Brain microvascular endothelial cell (primary cell): ENCODE results near the gene LMBR1.
"Not testable (repeated sequence)": the region's sequence is repeated elsewhere in the genome, so short reads cannot be mapped to it uniquely, and the experiment has no call there.

Experiments used
- DNase-seq: peaks from one replicate; pipeline ENCODE4 v3.0.0-alpha.2; 2020
- H3K27ac ChIP-seq: fragments of 250-450 bp; sonication (Bioruptor Pico); 2 replicates; pipeline ENCODE4 v1.5.1; 2020; ENCODE audit warnings: mild to moderate bottlenecking, moderate library complexity
- H3K27me3 ChIP-seq: fragments of 250-450 bp; sonication (Bioruptor Pico); replicated peaks from 2 replicates; pipeline ENCODE4 v1.5.1; 2020; ENCODE audit warnings: mild to moderate bottlenecking
- H3K36me3 ChIP-seq: fragments of 250-450 bp; sonication (Bioruptor Pico); replicated peaks from 2 replicates; pipeline ENCODE4 v1.5.1; 2020; ENCODE audit warnings: mild to moderate bottlenecking
- H3K4me3 ChIP-seq: 2 replicates; pipeline ENCODE4 v1.5.1; 2011; ENCODE audit warnings: low read depth, mild to moderate bottlenecking, control low read depth, low read length, moderate library complexity
- in situ Hi-C: cut with HindIII; loops from 2 replicates; pipeline ENCODE4 v1.10.0; 2017; ENCODE audit warnings: low sequenced_read_pairs, low pct_ligation_motif_present
- TF ChIP-seq, protein P1 (sequence below): IDR thresholded peaks from 2 replicates; pipeline ENCODE4 v1.5.1; 2011; ENCODE audit warnings: low read depth, mild to moderate bottlenecking, moderate library complexity, low read length, control low read depth, inconsistent platforms; ENCODE audit errors: missing control alignments

Gene LMBR1

GRCh38 chr7:156875766-156876165 is 17.2 kb downstream of the LMBR1 start:
- H3K36me3 ChIP-seq: no peaks in the 10 kb centered on the region
- no peak overlapping the region for H3K4me3 ChIP-seq
- no peak for DNase-seq
- no peak overlapping the region for H3K27ac ChIP-seq
- TF ChIP-seq, protein P1, sequence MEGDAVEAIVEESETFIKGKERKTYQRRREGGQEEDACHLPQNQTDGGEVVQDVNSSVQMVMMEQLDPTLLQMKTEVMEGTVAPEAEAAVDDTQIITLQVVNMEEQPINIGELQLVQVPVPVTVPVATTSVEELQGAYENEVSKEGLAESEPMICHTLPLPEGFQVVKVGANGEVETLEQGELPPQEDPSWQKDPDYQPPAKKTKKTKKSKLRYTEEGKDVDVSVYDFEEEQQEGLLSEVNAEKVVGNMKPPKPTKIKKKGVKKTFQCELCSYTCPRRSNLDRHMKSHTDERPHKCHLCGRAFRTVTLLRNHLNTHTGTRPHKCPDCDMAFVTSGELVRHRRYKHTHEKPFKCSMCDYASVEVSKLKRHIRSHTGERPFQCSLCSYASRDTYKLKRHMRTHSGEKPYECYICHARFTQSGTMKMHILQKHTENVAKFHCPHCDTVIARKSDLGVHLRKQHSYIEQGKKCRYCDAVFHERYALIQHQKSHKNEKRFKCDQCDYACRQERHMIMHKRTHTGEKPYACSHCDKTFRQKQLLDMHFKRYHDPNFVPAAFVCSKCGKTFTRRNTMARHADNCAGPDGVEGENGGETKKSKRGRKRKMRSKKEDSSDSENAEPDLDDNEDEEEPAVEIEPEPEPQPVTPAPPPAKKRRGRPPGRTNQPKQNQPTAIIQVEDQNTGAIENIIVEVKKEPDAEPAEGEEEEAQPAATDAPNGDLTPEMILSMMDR: no peak
- in situ Hi-C loops: no loop called here
- no peaks in the 10 kb centered on the region for H3K27me3 ChIP-seq

GRCh38 chr7:156868363-156868762 is 24.6 kb downstream of the LMBR1 start:
- DNase-seq, in situ Hi-C loops: not testable (repeated sequence)

DNA sequence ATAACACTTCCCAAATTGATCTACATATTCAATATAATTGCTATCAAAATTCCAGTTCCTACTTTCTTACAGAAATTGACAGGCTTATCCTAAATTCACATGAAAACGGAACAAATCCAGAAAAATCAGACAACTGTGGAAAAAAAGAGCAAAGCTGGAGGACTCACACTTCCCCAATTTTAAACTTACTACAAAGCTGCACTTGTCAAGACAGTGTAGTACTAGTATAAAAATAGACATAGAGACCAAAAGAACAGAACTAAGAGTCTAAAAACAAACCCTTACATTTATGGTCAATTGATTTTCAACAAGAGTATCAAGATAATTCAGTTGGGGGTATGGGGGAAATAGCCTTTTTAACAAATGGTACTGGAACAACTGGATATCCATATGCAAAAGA is 27.5 kb downstream of the LMBR1 start:
- in situ Hi-C loops: no loop called here
- Histone ChIP-seq H3K27me3 (no peaks in the 10 kb centered on the region), H3K4me3 (no peak overlapping the region), H3K27ac (no peak overlapping the region), H3K36me3 (no peaks in the 10 kb centered on the region)
- DNase-seq: no peak
- TF ChIP-seq, protein P1: no peak

More at GRCh38 chr7:156868363-156868762, 24.6 kb downstream of the LMBR1 start:
- H3K27ac ChIP-seq, H3K4me3 ChIP-seq, H3K36me3 ChIP-seq, H3K27me3 ChIP-seq: not testable (repeated sequence)

DNA sequence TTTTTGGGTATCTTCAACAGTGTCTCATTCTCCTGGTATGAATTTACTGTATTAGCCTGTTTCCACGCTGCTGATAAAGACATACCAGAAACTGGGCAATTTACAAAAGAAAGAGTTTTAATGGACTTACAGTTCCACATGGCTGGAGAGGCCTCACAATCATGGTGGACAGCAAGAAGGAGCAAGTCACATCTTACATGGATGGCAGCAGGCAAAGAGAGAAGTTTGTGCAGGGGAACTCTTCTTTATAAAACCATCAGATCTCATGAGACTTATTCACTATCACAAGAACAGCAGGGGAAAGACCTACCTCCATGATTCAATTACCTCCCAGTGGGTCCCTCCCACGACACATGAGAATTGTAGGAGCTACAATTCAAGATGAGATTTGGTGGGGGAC is 31.0 kb downstream of the LMBR1 start:
- H3K27ac ChIP-seq, H3K4me3 ChIP-seq, H3K27me3 ChIP-seq, H3K36me3 ChIP-seq, in situ Hi-C loops, DNase-seq: not testable (repeated sequence)

DNA sequence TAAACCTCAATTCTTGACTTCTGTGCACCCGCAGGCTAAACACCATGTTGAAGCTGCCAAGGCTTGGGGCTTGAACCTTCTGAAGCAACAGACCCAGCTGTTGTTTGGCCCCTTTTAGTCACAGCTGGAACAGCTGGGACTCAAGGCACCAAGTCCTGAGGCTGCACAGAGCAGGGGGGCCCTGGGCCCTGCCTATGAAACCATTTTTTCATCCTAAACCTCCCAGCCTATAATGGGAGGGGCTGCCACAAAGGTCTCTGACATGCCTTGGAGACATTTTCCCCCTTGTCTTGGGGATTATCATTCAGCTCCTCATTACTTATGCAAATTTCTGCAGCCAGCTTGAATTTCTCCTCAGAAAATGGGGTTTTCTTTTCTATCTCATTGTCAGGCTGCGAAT is 31.8 kb downstream of the LMBR1 start:
- Histone ChIP-seq H3K4me3 (no peak overlapping the region), H3K27me3 (no peaks in the 10 kb centered on the region), H3K27ac (no peak overlapping the region), H3K36me3 (no peaks in the 10 kb centered on the region)
- no peak for DNase-seq
- in situ Hi-C loops: no loop called here
- TF ChIP-seq, protein P1: no peak

DNA sequence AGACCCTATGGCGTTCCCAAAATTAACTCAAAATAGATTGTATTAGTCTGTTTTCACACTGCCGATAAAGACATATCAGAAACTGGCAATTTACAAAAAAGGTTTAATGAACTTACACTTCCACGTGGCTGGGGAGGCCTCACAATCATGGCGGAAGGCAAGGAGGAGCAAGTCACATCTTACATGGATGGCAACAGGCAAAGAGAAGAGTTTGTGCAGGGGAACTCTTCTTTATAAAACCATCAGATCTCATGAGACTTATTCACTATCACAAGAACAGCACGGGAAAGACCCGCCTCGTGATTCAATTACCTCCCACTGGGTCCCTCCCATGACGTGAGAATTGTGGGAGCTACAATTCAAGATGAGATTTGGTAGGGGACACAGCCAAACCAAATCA is 32.9 kb downstream of the LMBR1 start:
- H3K27ac ChIP-seq, H3K4me3 ChIP-seq, DNase-seq, H3K27me3 ChIP-seq, H3K36me3 ChIP-seq, in situ Hi-C loops: not testable (repeated sequence)

DNA sequence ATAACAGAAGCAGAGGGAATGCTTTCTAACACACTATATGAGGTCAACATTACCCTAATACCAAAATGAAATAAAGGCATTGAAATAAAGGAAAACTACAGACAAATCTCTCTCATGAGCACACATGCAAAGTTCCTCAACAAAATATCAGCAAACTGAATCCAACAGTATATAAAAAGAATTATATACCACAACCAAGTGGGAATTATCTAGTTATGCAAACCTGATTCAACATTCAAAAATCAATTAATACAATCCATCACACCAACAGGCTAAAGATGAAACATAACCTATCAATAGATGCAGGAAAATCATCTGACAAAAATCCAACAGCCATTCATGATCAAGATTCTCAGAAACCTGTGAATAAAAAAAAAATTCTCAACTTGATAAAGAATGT is 34.5 kb downstream of the LMBR1 start:
- no peak for DNase-seq
- TF ChIP-seq, protein P1: no peak
- no peaks in the 10 kb centered on the region for H3K27me3 ChIP-seq
- no peak overlapping the region for H3K4me3 ChIP-seq
- in situ Hi-C loops: no loop called here
- no peak overlapping the region for H3K27ac ChIP-seq
- no peaks in the 10 kb centered on the region for H3K36me3 ChIP-seq

DNA sequence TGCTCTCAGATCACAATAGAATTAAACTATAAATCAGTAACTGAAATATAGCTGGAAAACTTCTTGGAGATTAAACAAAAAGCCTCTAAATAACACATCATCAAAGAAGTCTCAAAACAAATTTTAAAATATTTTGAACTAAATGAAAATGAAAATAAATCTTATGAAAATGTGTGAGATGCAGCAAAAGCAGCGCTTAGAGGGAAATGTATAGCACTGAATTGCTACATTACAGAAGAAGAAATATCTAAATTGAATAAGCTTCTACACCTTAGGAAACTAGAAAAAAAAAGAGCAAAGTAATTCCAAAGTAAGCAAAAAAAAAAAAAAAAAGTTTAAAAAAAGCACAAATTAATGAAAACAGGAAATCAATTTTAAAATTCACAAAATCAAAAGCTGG is 35.2 kb downstream of the LMBR1 start:
- no peaks in the 10 kb centered on the region for H3K27me3 ChIP-seq
- in situ Hi-C loops: no loop called here
- TF ChIP-seq, protein P1: no peak

More for the DNA sequence above, 35.2 kb downstream of the LMBR1 start:
- no peak for DNase-seq
- no peaks in the 10 kb centered on the region for H3K36me3 ChIP-seq
- no peak overlapping the region for H3K4me3 ChIP-seq
- H3K27ac ChIP-seq: no peak overlapping the region
